HepG2 (cell line): ENCODE data around the gene HBS1L. TPM values are rescaled to one million over a fixed set of nuclear protein-coding genes. Genes with fewer than 3 reads are reported as not detected.

Source experiments
- CENPX ChIP-seq: sonication (generic); formaldehyde crosslinking; IDR thresholded peaks from 2 replicates; pipeline ENCODE4 v1.9.0; 2021; ENCODE audit warnings: mild to moderate bottlenecking, missing genetic modification reagents, moderate library complexity
- FOXM1 ChIP-seq: sonication (generic); formaldehyde crosslinking; IDR thresholded peaks from 2 replicates; pipeline ENCODE4 v1.5.0; 2020; ENCODE audit warnings: missing genetic modification reagents
- FOXO1 ChIP-seq: sonication (generic); formaldehyde crosslinking; IDR thresholded peaks from 2 replicates; pipeline ENCODE4 v1.4.0; 2020; ENCODE audit warnings: missing genetic modification reagents
- ZNF33A ChIP-seq: sonication (generic); formaldehyde crosslinking; IDR thresholded peaks from 2 replicates; pipeline ENCODE4 v1.5.1; 2020; ENCODE audit warnings: missing genetic modification reagents, mild to moderate bottlenecking, moderate library complexity, borderline replicate concordance
- ZNF567 ChIP-seq: sonication (generic); formaldehyde crosslinking; IDR thresholded peaks from 2 replicates; pipeline ENCODE4 v1.8.1; 2023; ENCODE audit warnings: mild to moderate bottlenecking, missing genetic modification reagents, borderline replicate concordance
- ZNF580 ChIP-seq: IDR thresholded peaks from 2 replicates; pipeline ENCODE4 v1.6.1; 2016; ENCODE audit warnings: low read depth, borderline replicate concordance
- ZNF660 ChIP-seq: sonication (generic); formaldehyde crosslinking; IDR thresholded peaks from 2 replicates; pipeline ENCODE4 v1.5.1; 2020; ENCODE audit warnings: mild to moderate bottlenecking, low read depth, missing genetic modification reagents, borderline replicate concordance
- ZNF780A ChIP-seq: sonication (generic); formaldehyde crosslinking; IDR thresholded peaks from 2 replicates; pipeline ENCODE4 v1.8.0; 2022; ENCODE audit warnings: mild to moderate bottlenecking, missing genetic modification reagents, moderate library complexity
- polyA plus RNA-seq, 8 experiments: library from polyadenylated mRNA; depleted of rRNA in 3 of 8; stranded (reverse) in 7 of 8; unstranded in 1 of 8; fragments of >200 nt; fragmentation: Illumina TruSeq in 4 of 8; extraction: Trizol in 4 of 8; gene quantifications; 2 replicates each; pipeline versions ENCODE4 v1.2.1 to v1.2.3, GENCODE V29; 2011 to 2016; ENCODE audit warnings: low read depth in 4 of 8, missing spikeins in 1 of 8, mixed read lengths in 1 of 8; ENCODE audit not compliant: insufficient read depth in 1 of 8
- total RNA-seq, 5 experiments: library from RNA; depleted of rRNA; stranded (reverse); fragments of >200 nt; fragmentation: Illumina TruSeq; extraction: Trizol; gene quantifications; 2 replicates each; pipeline ENCODE4 v1.2.3, GENCODE V29; 2016; ENCODE audit warnings: low read depth in 1 of 5
- TF ChIP-seq, protein P1 (sequence below): sonication (generic); formaldehyde crosslinking; IDR thresholded peaks from 2 replicates; pipeline ENCODE4 v1.4.0; 2020; ENCODE audit warnings: low read depth, missing genetic modification reagents
- TF ChIP-seq, protein P2 (sequence below): sonication (generic); formaldehyde crosslinking; IDR thresholded peaks from 2 replicates; pipeline ENCODE4 v1.4.0; 2020; ENCODE audit warnings: mild to moderate bottlenecking, missing genetic modification reagents

Gene HBS1L
- total and polyA plus RNA-seq, 2 of the 13 experiments (the other 11 are each of a cell fraction or from before 2014, with no cell fraction given): 44.1 to 138 TPM

- TF ChIP-seq ZNF780A (CRISPR knock-in tag) (no peak), ZNF567 (CRISPR knock-in tag) (no peak), FOXM1 (CRISPR knock-in tag) (no peak), ZNF33A (CRISPR knock-in tag) (no peak), ZNF580 (CRISPR knock-in tag) (no peak), CENPX (CRISPR knock-in tag) (no peak), ZNF660 (CRISPR knock-in tag) (no peak), FOXO1 (no peak)
- TF ChIP-seq, protein P1, sequence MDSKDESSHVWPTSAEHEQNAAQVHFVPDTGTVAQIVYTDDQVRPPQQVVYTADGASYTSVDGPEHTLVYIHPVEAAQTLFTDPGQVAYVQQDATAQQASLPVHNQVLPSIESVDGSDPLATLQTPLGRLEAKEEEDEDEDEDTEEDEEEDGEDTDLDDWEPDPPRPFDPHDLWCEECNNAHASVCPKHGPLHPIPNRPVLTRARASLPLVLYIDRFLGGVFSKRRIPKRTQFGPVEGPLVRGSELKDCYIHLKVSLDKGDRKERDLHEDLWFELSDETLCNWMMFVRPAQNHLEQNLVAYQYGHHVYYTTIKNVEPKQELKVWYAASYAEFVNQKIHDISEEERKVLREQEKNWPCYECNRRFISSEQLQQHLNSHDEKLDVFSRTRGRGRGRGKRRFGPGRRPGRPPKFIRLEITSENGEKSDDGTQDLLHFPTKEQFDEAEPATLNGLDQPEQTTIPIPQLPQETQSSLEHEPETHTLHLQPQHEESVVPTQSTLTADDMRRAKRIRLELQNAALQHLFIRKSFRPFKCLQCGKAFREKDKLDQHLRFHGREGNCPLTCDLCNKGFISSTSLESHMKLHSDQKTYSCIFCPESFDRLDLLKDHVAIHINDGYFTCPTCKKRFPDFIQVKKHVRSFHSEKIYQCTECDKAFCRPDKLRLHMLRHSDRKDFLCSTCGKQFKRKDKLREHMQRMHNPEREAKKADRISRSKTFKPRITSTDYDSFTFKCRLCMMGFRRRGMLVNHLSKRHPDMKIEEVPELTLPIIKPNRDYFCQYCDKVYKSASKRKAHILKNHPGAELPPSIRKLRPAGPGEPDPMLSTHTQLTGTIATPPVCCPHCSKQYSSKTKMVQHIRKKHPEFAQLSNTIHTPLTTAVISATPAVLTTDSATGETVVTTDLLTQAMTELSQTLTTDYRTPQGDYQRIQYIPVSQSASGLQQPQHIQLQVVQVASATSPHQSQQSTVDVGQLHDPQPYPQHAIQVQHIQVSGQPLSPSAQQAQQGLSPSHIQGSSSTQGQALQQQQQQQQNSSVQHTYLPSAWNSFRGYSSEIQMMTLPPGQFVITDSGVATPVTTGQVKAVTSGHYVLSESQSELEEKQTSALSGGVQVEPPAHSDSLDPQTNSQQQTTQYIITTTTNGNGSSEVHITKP (CRISPR knock-in tag): no peak
- TF ChIP-seq, protein P2, sequence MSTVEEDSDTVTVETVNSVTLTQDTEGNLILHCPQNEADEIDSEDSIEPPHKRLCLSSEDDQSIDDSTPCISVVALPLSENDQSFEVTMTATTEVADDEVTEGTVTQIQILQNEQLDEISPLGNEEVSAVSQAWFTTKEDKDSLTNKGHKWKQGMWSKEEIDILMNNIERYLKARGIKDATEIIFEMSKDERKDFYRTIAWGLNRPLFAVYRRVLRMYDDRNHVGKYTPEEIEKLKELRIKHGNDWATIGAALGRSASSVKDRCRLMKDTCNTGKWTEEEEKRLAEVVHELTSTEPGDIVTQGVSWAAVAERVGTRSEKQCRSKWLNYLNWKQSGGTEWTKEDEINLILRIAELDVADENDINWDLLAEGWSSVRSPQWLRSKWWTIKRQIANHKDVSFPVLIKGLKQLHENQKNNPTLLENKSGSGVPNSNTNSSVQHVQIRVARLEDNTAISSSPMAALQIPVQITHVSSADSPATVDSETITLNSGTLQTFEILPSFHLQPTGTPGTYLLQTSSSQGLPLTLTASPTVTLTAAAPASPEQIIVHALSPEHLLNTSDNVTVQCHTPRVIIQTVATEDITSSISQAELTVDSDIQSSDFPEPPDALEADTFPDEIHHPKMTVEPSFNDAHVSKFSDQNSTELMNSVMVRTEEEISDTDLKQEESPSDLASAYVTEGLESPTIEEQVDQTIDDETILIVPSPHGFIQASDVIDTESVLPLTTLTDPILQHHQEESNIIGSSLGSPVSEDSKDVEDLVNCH (CRISPR knock-in tag): no peak
These were observed 122.5 kb downstream of the HBS1L start (continued) for GRCh38 chr6:134932098-134932497.
